ENCODE results near the gene CACNA1D. TPM values are rescaled to one million over a fixed set of nuclear protein-coding genes. Genes with fewer than 3 reads are reported as not detected.

CACNA1D gene
- total and polyA plus RNA-seq, 9 of the 15 experiments (the other 6 are each of a cell fraction or from before 2014, with no cell fraction given): 0.29 TPM; not detected in 8

GRCh38 chr3:53820756-53821580 is 326.6 kb downstream of the CACNA1D start (continued):
- TF ChIP-seq BRF2 (IDR thresholded peaks at IDR 0.05; ENCODE audit: borderline replicate concordance, insufficient read depth, insufficient read length): no peak
- no peak for TF ChIP-seq AFF1 (IDR thresholded peaks at IDR 0.05; ENCODE audit: low read depth in 1 of 2, partially characterized antibody in 2 of 2)
- TF ChIP-seq LARP7 (IDR thresholded peaks at IDR 0.05): no peak
- TF ChIP-seq POLR3G (IDR thresholded peaks at IDR 0.05; ENCODE audit: extremely low read depth, insufficient read length, insufficient replicate concordance): no peak
- TF ChIP-seq E2F6 (IDR thresholded peaks at IDR 0.05; ENCODE audit: borderline replicate concordance in 1 of 2, extremely low read depth in 1 of 2, insufficient read depth in 1 of 2, insufficient read length in 1 of 2, low read depth in 1 of 2, low read length in 1 of 2, poor library complexity in 1 of 2, severe bottlenecking in 1 of 2): no peak

All from K562 (cell line).